ENCODE data around the gene MAB21L4.

Gene MAB21L4

GRCh38 chr2:240913810-240914644 is 18.1 kb upstream of the MAB21L4 start:
- TF ChIP-seq, protein P1, sequence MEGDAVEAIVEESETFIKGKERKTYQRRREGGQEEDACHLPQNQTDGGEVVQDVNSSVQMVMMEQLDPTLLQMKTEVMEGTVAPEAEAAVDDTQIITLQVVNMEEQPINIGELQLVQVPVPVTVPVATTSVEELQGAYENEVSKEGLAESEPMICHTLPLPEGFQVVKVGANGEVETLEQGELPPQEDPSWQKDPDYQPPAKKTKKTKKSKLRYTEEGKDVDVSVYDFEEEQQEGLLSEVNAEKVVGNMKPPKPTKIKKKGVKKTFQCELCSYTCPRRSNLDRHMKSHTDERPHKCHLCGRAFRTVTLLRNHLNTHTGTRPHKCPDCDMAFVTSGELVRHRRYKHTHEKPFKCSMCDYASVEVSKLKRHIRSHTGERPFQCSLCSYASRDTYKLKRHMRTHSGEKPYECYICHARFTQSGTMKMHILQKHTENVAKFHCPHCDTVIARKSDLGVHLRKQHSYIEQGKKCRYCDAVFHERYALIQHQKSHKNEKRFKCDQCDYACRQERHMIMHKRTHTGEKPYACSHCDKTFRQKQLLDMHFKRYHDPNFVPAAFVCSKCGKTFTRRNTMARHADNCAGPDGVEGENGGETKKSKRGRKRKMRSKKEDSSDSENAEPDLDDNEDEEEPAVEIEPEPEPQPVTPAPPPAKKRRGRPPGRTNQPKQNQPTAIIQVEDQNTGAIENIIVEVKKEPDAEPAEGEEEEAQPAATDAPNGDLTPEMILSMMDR (IDR thresholded peaks at IDR 0.05; ENCODE audit: low read depth, low read length), result peak; percentile 97
- DNase-seq (ENCODE audit: extremely low read depth, low read depth), result peak; percentile 63

DNA sequence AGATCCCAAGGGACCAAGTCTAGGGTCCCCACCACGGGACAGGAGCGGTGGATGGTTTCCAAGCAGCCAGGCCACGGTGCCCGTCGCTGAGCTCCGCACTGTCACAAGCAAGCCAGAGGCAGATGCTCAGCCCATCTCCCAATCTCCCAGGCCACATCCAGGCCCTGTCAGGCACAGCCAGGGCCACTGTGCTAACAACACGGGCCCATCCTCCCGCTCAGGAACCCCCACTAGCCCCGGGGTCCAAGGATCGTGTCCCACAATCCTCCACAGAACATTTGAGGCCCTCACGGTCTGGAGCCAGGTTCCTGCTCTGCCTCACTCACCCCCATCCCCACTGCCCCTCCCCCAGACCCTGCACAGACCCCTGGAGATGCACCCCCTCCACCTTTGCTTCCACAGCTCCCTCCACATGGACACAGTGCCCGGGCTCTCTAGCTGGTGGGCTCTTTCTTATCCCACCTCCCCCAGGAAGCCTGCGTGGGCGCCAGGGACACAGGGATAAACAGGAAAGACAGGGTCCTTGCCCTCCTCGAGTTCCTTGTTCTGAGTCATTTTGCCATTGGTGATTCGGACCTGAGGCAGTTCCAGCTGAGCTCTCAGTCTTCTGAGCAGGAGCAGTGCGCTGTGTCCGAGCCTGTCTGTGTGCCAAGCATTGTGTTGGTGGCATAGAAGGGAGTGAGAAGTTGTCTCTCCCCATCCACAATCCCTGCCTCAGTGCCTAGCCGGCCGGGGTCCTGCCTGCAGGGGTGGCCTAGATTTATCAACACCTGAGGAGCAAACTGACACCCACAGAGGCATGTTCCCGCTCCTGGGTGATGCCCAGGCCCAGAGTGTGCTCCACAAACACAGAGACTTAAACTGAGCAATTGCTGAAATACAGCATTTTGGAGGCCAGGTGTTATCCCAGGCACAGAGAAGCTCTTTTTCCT is 17.2 kb upstream of the MAB21L4 start:
- DNase-seq (ENCODE audit: extremely low read depth, low read depth), result no peak
- TF ChIP-seq, protein P1 (IDR thresholded peaks at IDR 0.05; ENCODE audit: low read depth, low read length), result no peak

DNA sequence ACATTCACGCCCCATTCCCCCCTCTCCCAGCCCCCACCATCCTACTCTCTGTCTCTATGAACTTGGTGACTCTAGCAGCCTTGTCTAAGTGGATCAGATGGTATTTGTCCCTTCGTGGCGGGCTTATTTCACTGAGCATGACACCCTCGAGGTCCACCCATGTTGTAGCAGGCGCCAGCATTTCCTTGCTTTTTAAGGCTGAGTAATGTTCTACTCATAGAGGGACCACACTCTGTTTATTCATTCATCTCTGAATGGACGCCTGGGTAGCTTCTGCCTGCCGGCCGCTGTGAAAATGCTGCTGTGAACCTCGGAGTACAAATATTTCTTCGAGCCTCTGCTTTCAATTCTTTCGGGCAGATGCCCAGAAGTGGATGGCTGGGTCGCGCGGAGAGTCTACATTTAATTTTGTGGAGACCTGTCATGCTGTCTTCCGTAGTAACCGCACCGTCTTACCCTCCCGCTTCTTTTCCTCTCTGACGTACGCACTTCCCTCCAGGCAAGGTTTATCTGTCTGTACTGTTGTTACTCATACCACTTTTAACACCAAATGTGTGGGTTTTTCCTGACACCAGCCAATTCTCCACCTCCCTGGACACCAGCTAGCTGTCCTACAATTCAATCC is 15.8 kb upstream of the MAB21L4 start:
- no peak for DNase-seq (ENCODE audit: extremely low read depth, low read depth)
- TF ChIP-seq, protein P1 (IDR thresholded peaks at IDR 0.05; ENCODE audit: low read depth, low read length), result no peak

DNA sequence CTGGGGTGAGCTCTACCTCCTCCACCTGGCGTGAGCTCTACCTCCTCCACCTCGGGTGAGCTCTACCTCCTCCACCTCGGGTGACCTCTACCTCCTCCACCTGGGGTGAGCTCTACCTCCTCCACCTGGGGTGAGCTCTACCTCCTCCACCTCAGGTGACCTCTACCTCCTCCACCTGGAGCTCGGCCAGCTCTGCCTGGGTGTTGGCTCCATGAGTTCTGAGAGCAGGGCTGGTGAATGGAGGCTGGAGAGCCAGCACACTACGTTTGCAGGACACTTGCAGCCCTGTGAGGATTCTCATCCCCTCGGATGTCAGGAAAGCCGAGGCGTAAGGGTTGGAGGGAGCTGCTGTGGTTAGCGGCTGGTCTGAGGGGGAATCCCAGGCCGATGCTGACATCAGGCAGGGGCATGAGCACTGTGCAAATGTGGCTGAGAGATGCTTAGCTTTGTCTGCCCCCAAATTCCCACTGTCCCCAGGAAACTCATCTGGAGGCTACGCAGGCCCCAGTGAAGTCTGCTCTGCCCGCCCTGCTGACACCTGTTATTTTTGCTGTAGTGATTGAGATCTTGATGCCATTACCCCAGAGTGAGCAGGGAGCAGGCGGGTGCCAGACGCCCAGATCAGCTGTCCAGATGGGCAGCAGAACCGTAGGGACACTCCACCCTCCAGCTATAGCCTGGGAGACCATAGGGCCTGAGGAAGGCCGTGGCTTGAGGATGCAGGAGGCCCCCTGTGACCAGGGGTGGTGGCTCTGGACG is 13.4 kb upstream of the MAB21L4 start:
- DNase-seq (ENCODE audit: extremely low read depth, low read depth), result no peak
- TF ChIP-seq, protein P1 (IDR thresholded peaks at IDR 0.05; ENCODE audit: low read depth, low read length), result no peak

GRCh38 chr2:240906911-240907590 is 11.1 kb upstream of the MAB21L4 start:
- TF ChIP-seq, protein P1 (IDR thresholded peaks at IDR 0.05; ENCODE audit: low read depth, low read length), result no peak
- DNase-seq (ENCODE audit: extremely low read depth, low read depth), result no peak

DNA sequence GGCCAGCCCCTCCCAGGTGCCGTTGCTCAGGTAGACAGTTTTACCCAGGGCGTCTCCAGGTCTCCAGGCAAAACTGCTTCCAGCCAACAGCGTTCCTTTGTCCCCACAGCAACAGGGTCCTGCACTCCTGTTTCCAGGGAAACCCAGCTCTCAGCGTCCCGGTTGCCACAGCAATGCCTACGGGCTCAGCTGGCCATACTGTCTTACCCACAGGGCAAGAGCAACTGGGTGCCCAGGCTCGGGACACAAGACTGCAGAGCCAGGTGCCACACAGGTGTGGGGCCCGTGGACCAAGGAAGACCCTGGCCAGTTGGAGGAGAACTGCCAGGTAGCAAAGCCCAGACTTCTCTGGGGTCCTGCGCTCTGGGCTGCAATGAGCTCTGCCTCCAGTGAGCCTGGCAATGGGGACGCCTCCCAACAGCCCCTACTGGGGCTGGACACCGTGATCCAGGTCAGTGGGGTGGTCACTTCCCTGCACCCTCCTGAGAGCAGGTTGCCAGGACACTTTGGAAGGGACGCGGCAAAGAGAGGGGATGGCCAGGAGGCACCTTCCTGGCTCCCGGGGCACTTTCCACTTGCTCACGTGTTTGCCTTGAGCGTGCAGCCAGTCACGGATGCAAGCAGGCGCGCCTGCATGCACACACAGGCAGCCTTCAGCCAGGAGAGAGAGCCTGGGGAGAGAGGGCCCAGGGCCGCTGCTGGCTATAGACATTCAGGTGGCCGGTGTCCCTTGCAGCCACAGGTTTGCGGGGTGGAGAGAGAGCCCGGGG is 10.4 kb upstream of the MAB21L4 start, which contains the start of gene CROCC2:
Gene CROCC2 (plus strand): TSS at position 196 of the 770 bp plus-strand sequence. CDS start 178 bp downstream, at position 374.
- DNase-seq (ENCODE audit: extremely low read depth, low read depth), result no peak
- TF ChIP-seq, protein P1 (IDR thresholded peaks at IDR 0.05; ENCODE audit: low read depth, low read length), result no peak
